Measurements from ENCODE around the gene RAPGEF6. TPM values are rescaled to one million over a fixed set of nuclear protein-coding genes. Genes with fewer than 3 reads are reported as not detected.
A peak's percentile ranks its signal among the peaks of the same experiment; 100 is the strongest.

The RAPGEF6 gene
- total RNA-seq, 2 donors from 2014 or later: 8.6 to 13.0 TPM

GRCh38 chr5:131640043-131640856, 5.2 kb upstream of the RAPGEF6 start:
- no peak for DNase-seq
- H3K27ac ChIP-seq: no peak overlapping the region
- WGBS, 2 donors: 58 to 66% methylated on average over 5 of the region's 5 CpGs
- H3K27me3 ChIP-seq: no peaks in the 10 kb centered on the region
- TF ChIP-seq POLR2A (IDR thresholded peaks at IDR 0.05) (no peak), CTCF (IDR thresholded peaks at IDR 0.05) (no peak)
- H3K9me3 ChIP-seq: no peaks in the 10 kb centered on the region
- intact Hi-C loops (cut with DNase I): loop anchor here (10.0 kb wide), 1 partner anchor 165 kb away; no protein-coding TSS in a partner anchor
- H3K4me1 ChIP-seq: peaks cover 9% of the 10 kb centered on the region
- ATAC-seq: no peak
- no peak overlapping the region for H3K4me3 ChIP-seq
- H3K36me3 ChIP-seq (replicated peaks in 1 of 2; ENCODE audit: insufficient read depth in 1 of 2, low read depth in 2 of 2): no peaks in the 10 kb centered on the region

- TF ChIP-seq CTCF (IDR thresholded peaks at IDR 0.05): no peak
- TF ChIP-seq POLR2A (IDR thresholded peaks at IDR 0.05): no peak
- intact Hi-C loops (cut with DNase I): no loop called here
- H3K4me1 ChIP-seq: peaks cover 10% of the 10 kb centered on the region
- no peak overlapping the region for H3K4me3 ChIP-seq
- no peak for DNase-seq
- no peaks in the 10 kb centered on the region for H3K27me3 ChIP-seq
- no peaks in the 10 kb centered on the region for H3K9me3 ChIP-seq
- H3K36me3 ChIP-seq (replicated peaks in 1 of 2; ENCODE audit: insufficient read depth in 1 of 2, low read depth in 2 of 2): no peaks in the 10 kb centered on the region
- no peak overlapping the region for H3K27ac ChIP-seq
- no peak for ATAC-seq
Measured at GRCh38 chr5:131639148-131639547, 4.1 kb upstream of the RAPGEF6 start.

- H3K36me3 ChIP-seq (replicated peaks in 1 of 2; ENCODE audit: insufficient read depth in 1 of 2, low read depth in 2 of 2): no peaks in the 10 kb centered on the region
- 77 to 80% methylated on average over 4 of the region's 4 CpGs for WGBS, 2 donors
- TF ChIP-seq POLR2A (IDR thresholded peaks at IDR 0.05): no peak
- no peak for TF ChIP-seq CTCF (IDR thresholded peaks at IDR 0.05)
Measured at GRCh38 chr5:131637694-131638093, 2.7 kb upstream of the RAPGEF6 start.

GRCh38 chr5:131635684-131636572, 899 bp upstream of the RAPGEF6 start:
- DNase-seq (peak in 1 of 4 donors; percentile 12), ATAC-seq (peak; percentile 3)
- Histone ChIP-seq H3K4me1 (peaks cover 36% of the 10 kb centered on the region), H3K36me3 (replicated peaks in 1 of 2; ENCODE audit: insufficient read depth in 1 of 2, low read depth in 2 of 2) (no peaks in the 10 kb centered on the region), H3K9me3 (no peaks in the 10 kb centered on the region), H3K27me3 (no peaks in the 10 kb centered on the region), H3K4me3 (peak overlapping the region; percentile 9 to 19), H3K27ac (peak overlapping the region; percentile 88 to 99 (median 92))
- 1% methylated on average over 24 of the region's 24 CpGs for WGBS, 2 donors
- TF ChIP-seq CTCF (IDR thresholded peaks at IDR 0.05) (no peak), POLR2A (IDR thresholded peaks at IDR 0.05) (peak in 2 of 3 donors; percentile 77 to 82)
- intact Hi-C loops (cut with DNase I): no loop called here

More at GRCh38 chr5:131637694-131638093, 2.7 kb upstream of the RAPGEF6 start:
- Histone ChIP-seq H3K9me3 (no peaks in the 10 kb centered on the region), H3K27me3 (no peaks in the 10 kb centered on the region), H3K4me1 (peaks cover 24% of the 10 kb centered on the region), H3K4me3 (no peak overlapping the region), H3K27ac (no peak overlapping the region)
- ATAC-seq (no peak), DNase-seq (no peak)
- intact Hi-C loops (cut with DNase I): no loop called here

All from body of pancreas (tissue), 4 donors.